Glutamatergic neuron (in vitro differentiated cells): ENCODE results near the gene GDPGP1. TPM values are rescaled to one million over a fixed set of nuclear protein-coding genes. Genes with fewer than 3 reads are reported as not detected.

ENCODE experiments used
- DNase-seq: peaks from one replicate; pipeline ENCODE4 v3.0.0; 2022
- H3K27ac Mint-ChIP-seq: one replicate; pipeline ENCODE4 v1.8.0; 2020; ENCODE audit warnings: mild to moderate bottlenecking, mixed read lengths, inconsistent platforms; ENCODE audit not compliant: unreplicated experiment
- H3K27me3 Mint-ChIP-seq: one replicate; pipeline ENCODE4 v1.8.0; 2020; ENCODE audit warnings: mild to moderate bottlenecking, moderate library complexity, mixed read lengths, inconsistent platforms; ENCODE audit not compliant: unreplicated experiment
- H3K36me3 Mint-ChIP-seq: one replicate; pipeline ENCODE4 v1.8.0; 2020; ENCODE audit warnings: mild to moderate bottlenecking, mixed read lengths, inconsistent platforms; ENCODE audit not compliant: unreplicated experiment
- H3K4me1 Mint-ChIP-seq: one replicate; pipeline ENCODE4 v1.8.0; 2020; ENCODE audit warnings: mild to moderate bottlenecking, low read depth, mixed read lengths, inconsistent platforms; ENCODE audit not compliant: unreplicated experiment
- H3K4me3 Mint-ChIP-seq: one replicate; pipeline ENCODE4 v1.8.0; 2020; ENCODE audit warnings: mild to moderate bottlenecking, mixed read lengths, inconsistent platforms; ENCODE audit not compliant: unreplicated experiment
- H3K9me3 Mint-ChIP-seq: one replicate; pipeline ENCODE4 v1.8.0; 2020; ENCODE audit warnings: mild to moderate bottlenecking, moderate library complexity, mixed read lengths, inconsistent platforms; ENCODE audit not compliant: unreplicated experiment
- CTCF ChIP-seq: fragments of 200-600 bp; sonication (generic); IDR thresholded peaks from one replicate; pipeline ENCODE4 v1.5.0; 2021; ENCODE audit not compliant: partially characterized antibody, unreplicated experiment
- total RNA-seq: library from RNA; stranded (reverse); fragmentation: NEBNext Ultra II Directional; extraction: Animal tissue kit (Norgen Biotek cat#: 25700); gene quantifications from one replicate; pipeline ENCODE4 v1.2.1, GENCODE V29; 2021; ENCODE audit not compliant: unreplicated experiment

The GDPGP1 gene
- total RNA-seq, 1 donor from 2014 or later = 7.4 TPM

GRCh38 chr15:90188914-90189748 is 44.9 kb upstream of the GDPGP1 start:
- peaks cover 13% of the 10 kb centered on the region for H3K4me1 Mint-ChIP-seq
- peaks cover 2% of the 10 kb centered on the region for H3K27me3 Mint-ChIP-seq
- no peak overlapping the region for H3K27ac Mint-ChIP-seq
- no peaks in the 10 kb centered on the region for H3K36me3 Mint-ChIP-seq
- no peak for DNase-seq
- peaks cover 4% of the 10 kb centered on the region for H3K9me3 Mint-ChIP-seq
- H3K4me3 Mint-ChIP-seq = no peak overlapping the region
- no peak for TF ChIP-seq CTCF

GRCh38 chr15:90189781-90190467 is 44.1 kb upstream of the GDPGP1 start:
- H3K4me1 Mint-ChIP-seq = peaks cover 13% of the 10 kb centered on the region
- peaks cover 5% of the 10 kb centered on the region for H3K27me3 Mint-ChIP-seq
- no peaks in the 10 kb centered on the region for H3K36me3 Mint-ChIP-seq
- H3K4me3 Mint-ChIP-seq = no peak overlapping the region
- no peak for DNase-seq
- H3K9me3 Mint-ChIP-seq = peaks cover 4% of the 10 kb centered on the region
- no peak overlapping the region for H3K27ac Mint-ChIP-seq
- TF ChIP-seq CTCF = no peak

- Mint-ChIP-seq H3K9me3 (peaks cover 4% of the 10 kb centered on the region), H3K27me3 (peaks cover 3% of the 10 kb centered on the region), H3K27ac (no peak overlapping the region), H3K4me3 (no peak overlapping the region), H3K4me1 (peaks cover 10% of the 10 kb centered on the region), H3K36me3 (no peaks in the 10 kb centered on the region)
- DNase-seq = no peak
- no peak for TF ChIP-seq CTCF
Observed at GRCh38 chr15:90190606-90191343, 43.2 kb upstream of the GDPGP1 start.

- Mint-ChIP-seq H3K4me3 (no peak overlapping the region), H3K27me3 (peaks cover 3% of the 10 kb centered on the region), H3K27ac (no peak overlapping the region), H3K36me3 (no peaks in the 10 kb centered on the region), H3K4me1 (peaks cover 10% of the 10 kb centered on the region), H3K9me3 (peaks cover 4% of the 10 kb centered on the region)
- no peak for TF ChIP-seq CTCF
- no peak for DNase-seq
Observed at GRCh38 chr15:90191344-90191687, 42.7 kb upstream of the GDPGP1 start.
